Hypothalamus (tissue), 51 donors: ENCODE measurements around the gene LSP1.

Experiments used
- DNase-seq, 51 donors: peaks; one replicate each; lab custom pipeline; 2025; lab: John Stamatoyannopoulos, UW

LSP1 gene

DNA sequence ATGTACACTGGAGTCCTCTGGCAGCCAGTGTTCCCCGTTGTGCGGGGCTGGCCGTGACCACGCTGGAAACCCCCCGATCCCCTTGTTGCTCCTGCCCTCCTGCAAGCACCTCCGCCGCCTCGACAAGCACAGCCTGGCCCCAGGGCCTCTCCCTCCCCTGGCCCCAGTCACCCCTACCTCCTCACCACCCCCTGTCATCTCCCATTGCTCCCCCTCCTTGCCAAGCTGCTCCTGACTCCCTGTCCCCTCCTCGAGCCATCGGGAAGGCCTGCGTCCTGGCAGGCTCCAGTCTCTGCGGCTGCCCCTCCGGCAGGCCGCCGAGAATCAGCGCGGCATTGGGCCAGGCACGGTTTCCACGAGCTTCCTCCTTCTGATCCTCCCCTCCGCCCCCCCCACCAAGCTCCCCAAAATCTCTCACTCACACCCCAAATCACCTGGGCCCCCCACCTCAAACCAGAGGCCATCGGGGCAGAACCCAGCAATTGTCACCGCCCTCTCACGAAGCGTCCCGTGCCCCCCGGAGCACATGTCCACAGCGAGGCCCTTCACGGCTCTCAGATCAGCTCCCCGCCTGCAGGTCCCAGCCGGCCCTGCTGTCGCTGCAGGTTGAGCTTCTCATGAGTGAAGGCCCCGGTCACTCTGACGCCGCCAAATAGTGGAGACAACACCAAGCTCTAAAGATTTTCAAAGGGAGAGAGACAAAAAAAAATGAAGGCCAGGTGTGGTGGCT, 5.7 kb upstream of the LSP1 start:
- DNase-seq, result no peak

GRCh38 chr11:1847926-1848639, 4.8 kb upstream of the LSP1 start:
- no peak for DNase-seq

- DNase-seq, result no peak
Observed at GRCh38 chr11:1848640-1849430, 4.0 kb upstream of the LSP1 start.

DNA sequence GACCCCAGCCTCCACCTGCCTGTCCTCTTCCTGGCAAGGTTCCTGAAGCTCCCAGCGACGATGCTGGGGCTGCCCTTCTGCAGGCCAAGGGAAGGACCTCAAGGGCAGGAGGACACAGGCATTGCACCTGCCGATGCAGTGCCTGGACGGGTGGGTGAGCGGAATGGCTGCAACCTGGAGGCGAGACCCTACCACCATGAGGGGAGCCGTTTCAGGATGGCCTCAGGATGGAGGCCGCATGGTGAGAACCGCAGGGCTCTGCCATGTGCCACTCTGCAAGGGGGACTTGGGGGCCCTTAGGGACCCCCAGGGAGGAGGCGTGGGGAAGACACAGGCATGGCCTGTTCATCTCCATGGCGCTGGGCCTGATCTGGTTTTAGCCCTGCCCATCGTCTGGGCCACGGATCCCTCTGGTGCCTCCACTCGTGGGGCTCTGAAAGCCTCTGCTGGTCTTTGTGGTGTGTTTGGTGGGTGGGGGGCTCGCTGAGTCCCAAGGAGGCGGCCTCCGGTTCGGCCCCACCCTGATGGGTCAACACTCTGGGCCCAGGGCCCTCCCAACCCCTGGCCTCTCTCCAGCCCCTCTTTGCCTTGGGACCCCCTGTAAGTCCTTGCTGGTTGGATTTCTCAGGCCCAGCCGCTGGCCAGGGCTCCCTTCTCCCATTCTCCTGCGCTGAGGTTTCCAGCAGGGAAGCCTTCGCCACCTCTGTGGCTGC, 1.3 kb upstream of the LSP1 start:
- DNase-seq, result no peak

- no peak for DNase-seq
Observed at GRCh38 chr11:1852271-1852876, 510 bp upstream of the LSP1 start.

DNA sequence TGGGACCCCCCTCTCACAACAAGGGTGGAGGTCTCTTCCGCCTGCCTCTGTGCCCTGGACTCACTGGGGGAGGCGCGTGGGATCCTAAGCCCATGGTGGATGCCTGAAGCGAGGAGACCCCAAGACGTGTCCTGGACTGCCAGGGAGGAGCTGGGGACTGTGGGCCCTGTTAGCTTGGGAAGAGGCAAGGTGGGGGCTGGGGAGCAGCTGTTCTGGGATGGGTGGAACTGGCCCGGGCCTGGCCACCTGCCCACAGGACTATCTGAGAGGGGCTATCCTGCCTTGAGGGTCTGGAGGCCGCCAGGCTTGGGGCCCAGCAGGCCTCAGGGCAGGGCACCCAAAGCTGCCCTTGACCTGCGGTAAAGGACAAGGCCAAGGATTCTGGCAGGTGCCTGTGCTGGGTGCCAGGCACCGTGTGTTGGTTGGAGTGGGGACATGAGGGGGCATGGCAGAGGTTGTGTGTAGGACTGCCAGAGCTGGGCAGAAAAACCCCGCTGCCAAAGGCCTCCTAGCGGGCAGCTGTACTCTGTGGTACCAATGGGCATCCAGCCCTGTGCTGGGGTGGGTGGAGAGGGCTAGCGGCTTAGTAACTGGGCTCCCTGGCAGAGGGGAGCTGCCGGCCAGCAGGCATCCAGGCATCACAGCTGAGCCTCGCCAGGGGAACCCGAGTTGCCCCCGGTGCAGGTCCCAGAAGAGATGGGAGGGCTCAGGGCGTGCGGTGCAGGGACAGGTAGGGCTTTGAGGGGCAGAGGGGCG, 670 bp downstream of the LSP1 start:
- no peak for DNase-seq

DNA sequence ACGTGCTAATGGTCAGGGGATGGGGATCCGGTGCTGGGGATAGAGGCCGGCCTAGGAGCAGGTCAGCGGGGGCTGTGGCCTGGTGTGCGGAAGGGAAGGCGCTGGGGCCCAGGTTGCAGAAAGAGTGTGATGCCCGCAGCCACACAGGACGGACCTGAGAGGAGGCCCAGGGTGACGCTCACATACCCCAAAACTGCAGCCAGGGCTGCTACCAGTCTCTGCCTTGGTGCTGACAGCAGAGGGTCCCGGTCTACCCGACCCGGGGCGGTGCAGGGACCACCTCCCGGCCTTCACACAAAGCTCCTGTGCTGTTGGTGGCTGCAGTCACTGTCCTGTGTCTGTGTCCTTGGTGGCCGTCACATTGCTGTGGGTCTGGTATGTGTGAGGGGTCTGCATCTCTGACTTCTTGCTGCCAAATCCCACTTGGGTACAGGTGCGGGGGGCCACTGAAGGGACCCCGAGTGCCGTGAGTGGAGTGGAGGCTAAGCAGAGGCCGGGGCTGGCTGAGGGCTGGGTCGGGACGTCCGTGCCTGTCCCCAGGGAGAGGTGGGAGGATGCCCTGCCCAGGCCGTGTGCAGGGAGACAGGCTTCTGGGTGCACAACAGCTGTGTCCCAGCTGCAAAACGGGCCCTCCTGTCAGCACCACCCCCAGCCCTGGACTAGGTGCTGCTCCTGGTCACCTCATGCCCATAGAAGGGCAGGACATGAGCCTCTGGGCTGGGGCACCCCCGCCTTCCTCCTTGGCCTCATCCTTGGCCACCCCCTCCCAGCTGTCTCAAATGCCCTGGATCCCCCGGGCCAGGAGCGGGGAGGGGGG, 1.5 kb downstream of the LSP1 start:
- no peak for DNase-seq

DNA sequence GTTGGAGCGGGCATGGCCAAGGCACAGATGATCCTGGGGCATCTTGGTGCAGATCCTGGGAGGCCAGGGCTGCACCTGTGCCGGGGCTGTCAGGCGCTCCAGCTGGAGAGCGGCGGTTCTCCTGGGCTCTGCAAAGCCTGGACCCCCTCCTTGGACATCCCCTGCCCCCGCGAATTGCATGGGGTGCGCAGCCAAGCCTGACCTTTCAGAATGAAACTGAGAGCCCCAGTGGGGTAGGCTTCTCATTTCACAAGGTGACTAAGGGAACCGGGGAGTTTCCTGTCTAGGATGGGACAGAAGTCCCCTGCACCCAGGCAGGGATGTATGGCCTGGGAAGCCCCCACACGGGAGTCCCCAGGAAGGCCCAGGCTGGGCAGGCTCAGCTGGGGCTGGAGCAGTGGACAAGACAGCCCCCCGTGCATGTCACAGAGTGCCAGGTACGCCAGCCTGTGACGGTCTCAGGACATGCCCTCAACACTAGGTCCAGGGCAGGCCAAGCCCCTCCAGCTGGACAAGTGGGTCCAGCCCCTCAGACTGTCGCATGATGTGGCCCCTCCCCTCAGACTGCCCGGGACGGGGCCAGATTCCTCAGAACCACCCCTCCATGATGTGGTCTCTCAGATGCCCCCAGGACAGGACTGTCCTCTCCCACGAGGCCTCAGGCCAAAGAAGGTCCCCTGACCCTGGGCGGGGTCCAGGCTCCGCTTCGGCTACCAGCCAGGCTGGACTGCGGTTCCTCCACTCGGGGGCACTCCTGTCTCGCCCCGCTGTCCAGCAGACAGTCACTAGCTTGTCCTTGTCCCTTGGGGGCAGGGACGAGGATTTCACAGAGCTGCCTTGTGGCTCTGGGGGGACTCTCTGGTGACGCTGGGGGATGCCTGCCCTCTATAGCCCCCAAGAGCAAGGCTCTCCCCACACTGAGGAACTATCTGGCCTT, 2.3 kb downstream of the LSP1 start:
- no peak for DNase-seq

DNA sequence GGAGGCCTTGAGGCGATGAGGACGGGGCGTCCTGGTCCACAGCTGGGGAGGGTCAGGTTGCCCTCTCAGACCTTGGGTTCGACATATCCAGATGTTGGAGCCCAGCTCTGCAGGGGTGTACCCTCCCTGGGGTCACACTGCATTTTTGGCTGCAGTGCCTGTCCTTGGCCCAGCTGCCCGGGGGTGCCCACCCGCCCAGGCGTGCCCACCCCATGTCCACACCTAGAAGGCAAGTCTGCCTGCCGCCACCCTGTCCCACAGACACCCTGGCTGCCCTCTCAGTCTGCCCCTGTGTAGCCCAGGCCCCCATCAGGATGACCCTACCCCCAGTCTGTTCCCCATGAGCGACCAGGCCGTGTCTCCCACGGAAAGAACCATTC, 3.0 kb downstream of the LSP1 start:
- DNase-seq, result no peak

- DNase-seq, result no peak
Observed at GRCh38 chr11:1856306-1857005, 3.6 kb downstream of the LSP1 start.

- DNase-seq, result no peak
Observed at GRCh38 chr11:1857064-1857463, 4.2 kb downstream of the LSP1 start.

- DNase-seq, result peak in 1 of 51 donors; percentile 18
Observed at GRCh38 chr11:1858154-1858553, 5.3 kb downstream of the LSP1 start.

- no peak for DNase-seq
Observed at GRCh38 chr11:1858576-1858975, 5.7 kb downstream of the LSP1 start.

DNA sequence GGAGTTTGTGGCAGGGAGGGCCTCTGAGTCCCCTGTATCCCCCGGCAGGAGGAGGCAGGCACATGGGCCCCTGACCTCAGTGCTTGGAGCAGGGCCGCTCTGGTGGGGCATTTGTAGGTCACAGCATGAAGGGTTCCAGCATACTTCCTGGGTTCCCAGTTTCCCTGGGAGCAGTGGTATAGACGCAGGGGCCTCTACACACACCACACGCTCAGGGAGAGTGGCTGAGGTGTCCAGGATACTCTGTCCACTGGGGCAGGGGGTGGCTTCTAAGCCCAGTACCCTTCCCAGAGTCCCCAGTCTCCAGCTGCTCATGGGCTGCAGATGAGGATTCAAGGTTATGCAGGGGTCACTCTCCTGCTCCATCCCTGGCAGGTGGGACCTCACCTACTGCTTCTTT, 6.1 kb downstream of the LSP1 start:
- no peak for DNase-seq

DNA sequence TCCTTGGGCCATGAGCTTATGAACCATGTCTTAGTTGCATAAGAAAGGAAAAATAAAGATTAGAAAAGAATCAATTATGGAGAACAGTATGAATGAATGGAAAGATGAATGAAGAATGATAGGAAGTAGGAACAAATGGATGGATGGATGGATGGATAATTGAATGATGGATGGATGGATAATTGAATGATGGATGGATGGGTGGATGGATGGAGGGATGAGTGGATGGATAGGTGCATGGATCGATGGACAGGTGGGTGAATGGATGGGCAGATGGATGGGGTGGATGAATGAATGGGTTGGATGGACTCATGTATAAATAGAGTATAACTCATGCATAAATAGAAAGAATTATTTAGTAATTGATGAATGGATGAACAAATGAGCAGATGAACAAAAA, 7.2 kb downstream of the LSP1 start:
- DNase-seq, result no peak

DNA sequence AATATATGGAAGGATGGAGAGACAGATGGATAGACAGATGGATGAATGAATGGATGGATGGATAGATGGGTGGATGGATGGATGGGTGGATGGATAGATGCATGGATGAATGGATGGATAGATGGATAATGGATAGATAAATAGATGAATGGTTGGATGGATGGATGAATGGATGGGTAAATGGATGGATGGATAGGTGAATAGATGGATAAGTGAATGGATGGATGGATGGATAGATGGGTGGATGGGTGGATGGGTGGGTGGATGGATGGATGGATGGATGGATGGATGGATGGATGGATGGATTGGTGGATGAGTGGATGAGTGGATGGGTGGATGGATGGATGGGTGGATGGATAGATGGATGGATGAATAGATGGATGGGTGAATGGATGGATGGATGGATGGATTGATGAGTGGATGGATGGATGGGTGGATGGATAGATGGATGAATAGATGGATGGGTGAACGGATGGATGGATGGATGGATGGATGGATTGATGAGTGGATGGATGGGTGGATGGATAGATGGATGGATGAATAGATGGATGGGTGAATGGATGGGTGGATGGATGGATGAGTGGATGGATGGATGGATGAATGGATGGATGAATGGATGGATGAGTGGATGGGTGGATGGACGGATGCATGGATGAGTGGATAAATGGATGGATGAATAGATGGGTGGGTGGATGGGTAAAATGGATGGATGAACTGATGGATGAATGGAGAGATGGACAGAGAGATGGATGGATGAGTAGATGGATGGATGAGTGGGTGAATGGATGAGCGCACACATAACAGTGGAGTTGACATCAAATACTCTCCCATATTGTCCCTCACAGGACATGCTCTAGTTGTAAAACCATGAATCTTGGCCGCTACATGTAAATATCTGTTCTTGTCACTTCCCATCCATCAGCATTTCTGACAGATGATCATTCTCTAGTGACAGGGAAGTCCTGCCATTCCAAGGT, 8.8 kb downstream of the LSP1 start:
- DNase-seq, result no peak
